Measurements from ENCODE around the gene CCDC121.

The CCDC121 gene

DNA sequence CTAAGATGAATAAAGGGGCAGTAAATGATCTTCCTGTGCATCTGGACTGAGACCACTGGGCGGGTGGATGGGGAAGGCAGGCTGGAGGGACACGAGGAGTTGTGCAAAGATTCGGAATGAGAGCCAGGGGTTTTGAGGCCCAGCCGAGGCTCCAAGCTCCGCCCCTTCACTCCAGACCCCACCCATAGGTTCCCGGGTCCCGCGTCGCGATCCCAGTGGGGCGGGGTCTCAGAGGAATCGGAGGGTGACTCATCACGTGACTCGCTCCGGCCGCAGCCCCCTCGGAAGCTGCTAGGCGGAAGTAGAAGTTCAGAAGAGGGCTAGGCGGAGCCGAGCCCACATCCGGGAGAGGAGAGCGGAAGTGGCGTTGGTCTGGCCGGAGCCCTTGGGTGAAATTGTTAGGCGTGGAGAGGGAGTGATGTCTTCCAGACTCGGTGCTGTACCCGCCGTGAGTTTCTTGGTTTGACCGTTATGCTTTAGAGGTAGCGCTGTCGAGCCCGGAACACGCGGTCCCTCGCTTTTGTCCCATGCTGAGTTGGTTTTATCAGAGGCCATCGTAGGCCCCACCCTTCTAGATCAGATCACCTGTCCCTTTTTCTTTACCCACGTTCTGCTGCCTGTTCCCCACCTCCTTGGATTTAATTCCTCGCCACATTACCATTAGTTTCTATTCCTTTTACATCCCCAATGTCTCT lies 46.0 kb downstream of the CCDC121 start, which contains the start of gene ZNF512:
ZNF512 (plus strand) TSS at position 348 of the 695 bp plus-strand sequence; CDS start at position 419, 71 bp downstream.
- peak; percentile 87 for DNase-seq

DNA sequence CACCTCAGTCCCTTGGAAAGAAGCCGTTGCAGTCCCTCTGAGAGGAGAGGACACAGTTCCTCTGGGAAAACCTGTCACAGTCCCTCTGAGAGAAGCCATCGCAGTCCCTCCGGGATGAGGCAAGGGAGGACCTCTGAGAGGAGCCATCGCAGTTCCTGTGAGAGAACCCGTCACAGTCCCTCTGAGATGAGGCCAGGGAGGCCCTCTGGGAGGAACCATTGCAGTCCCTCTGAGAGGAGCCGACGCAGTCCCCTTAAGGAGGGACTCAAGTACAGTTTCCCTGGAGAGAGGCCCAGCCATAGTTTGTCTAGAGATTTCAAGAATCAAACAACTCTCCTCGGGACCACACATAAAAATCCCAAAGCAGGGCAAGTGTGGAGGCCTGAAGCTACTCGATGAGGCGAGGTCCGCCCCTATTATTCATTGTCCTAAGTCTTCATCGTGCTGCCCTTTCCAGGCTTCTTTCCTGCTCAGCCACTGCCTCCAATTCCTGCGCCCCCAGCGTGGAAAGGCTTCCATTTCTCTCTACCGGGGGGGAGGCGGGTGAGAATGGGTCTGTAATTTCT lies 46.6 kb downstream of the CCDC121 start:
- no peak for DNase-seq

DNA sequence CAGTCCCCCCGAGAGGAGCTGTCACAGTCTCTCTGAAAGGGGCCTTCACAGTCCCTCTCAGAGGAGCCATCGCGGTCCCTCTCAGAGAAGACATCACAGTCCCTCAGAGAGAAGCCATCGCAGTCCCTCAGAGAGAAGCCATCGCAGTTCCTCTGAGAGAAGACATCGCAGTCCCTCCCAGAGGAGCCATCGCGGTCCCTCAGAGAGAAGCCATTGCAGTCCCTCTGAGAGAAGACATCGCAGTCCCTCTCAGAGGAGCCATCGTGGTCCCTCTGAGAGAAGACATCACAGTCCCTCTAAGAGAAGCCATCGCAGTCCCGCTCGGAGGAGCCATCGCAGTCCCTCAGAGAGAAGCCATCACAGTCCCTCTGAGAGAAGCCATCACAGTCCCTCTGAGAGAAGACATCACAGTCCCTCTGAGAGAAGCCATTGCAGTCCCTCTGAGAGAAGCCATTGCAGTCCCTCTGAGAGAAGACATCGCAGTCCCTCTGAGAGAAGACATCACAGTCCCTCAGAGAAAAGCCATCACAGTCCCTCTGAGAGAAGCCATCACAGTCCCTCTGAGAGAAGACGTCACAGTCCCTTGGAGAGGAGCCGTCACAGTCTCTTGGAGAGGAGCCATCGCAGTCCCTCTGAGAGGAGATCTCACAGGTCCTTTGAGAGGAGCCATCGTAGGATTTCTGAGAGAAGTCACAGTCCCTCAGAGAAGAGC lies 47.2 kb downstream of the CCDC121 start:
- DNase-seq: no peak

Measured in right kidney (tissue), 1 donor.